DMS153 (cell line): ENCODE measurements around the gene TMEM60.
"Not testable (repeated sequence)": the region's sequence is repeated elsewhere in the genome, so short reads cannot be mapped to it uniquely, and the experiment has no call there.

Experiments
- DNase-seq: peaks from one replicate; lab custom pipeline; 2025; lab: John Stamatoyannopoulos, UW

TMEM60 gene

GRCh38 chr7:77811516-77812289 lies 13.5 kb upstream of the TMEM60 start:
- DNase-seq, result no peak

- no peak for DNase-seq
These were observed 10.3 kb upstream of the TMEM60 start for GRCh38 chr7:77808517-77808916.

GRCh38 chr7:77806425-77806824 lies 8.2 kb upstream of the TMEM60 start:
- DNase-seq, result no peak

GRCh38 chr7:77802557-77803405 lies 4.5 kb upstream of the TMEM60 start:
- DNase-seq, result no peak

- DNase-seq, result no peak
These were observed 2.5 kb upstream of the TMEM60 start for GRCh38 chr7:77800730-77801129.

GRCh38 chr7:77800158-77800557 lies 1.9 kb upstream of the TMEM60 start:
- DNase-seq, result no peak

- DNase-seq, result no peak
These were observed 1.1 kb upstream of the TMEM60 start for GRCh38 chr7:77799078-77799964.

GRCh38 chr7:77797734-77798393 lies 370 bp downstream of the TMEM60 start:
- DNase-seq, result no peak

- no peak for DNase-seq
These were observed 1.3 kb downstream of the TMEM60 start for GRCh38 chr7:77796960-77797359.

- no peak for DNase-seq
These were observed 2.1 kb downstream of the TMEM60 start for GRCh38 chr7:77796109-77796508.

GRCh38 chr7:77794000-77794399 lies 4.2 kb downstream of the TMEM60 start:
- DNase-seq, result no peak

GRCh38 chr7:77791956-77792355 lies 6.3 kb downstream of the TMEM60 start:
- DNase-seq, result no peak

- DNase-seq, result peak; percentile 89
These were observed 6.9 kb downstream of the TMEM60 start for GRCh38 chr7:77791336-77791735.

- no peak for DNase-seq
These were observed 9.8 kb downstream of the TMEM60 start for GRCh38 chr7:77788327-77788902.

GRCh38 chr7:77786741-77787140 lies 11.5 kb downstream of the TMEM60 start:
- DNase-seq, result no peak

- no peak for DNase-seq
These were observed 12.2 kb downstream of the TMEM60 start for GRCh38 chr7:77786018-77786417.

GRCh38 chr7:77784426-77784825 lies 13.8 kb downstream of the TMEM60 start:
- DNase-seq, result not testable (repeated sequence)

GRCh38 chr7:77783545-77783944 lies 14.7 kb downstream of the TMEM60 start:
- DNase-seq, result no peak

GRCh38 chr7:77783111-77783510 lies 15.1 kb downstream of the TMEM60 start:
- no peak for DNase-seq

GRCh38 chr7:77782383-77782782 lies 15.9 kb downstream of the TMEM60 start:
- no peak for DNase-seq

GRCh38 chr7:77778535-77778934 lies 19.7 kb downstream of the TMEM60 start:
- no peak for DNase-seq
